HG02973 (cell line): ENCODE data around the gene HCST.
A peak's percentile ranks its signal among the peaks of the same experiment; 100 is the strongest.
"Not testable (repeated sequence)": the region's sequence is repeated elsewhere in the genome, so short reads cannot be mapped to it uniquely, and the experiment has no call there.

ENCODE experiments used
- ATAC-seq: cut with Tn5 transposase; IDR thresholded peaks from one replicate; pipeline ENCODE4 v1.9.1; 2021; ENCODE audit warnings: moderate library complexity; ENCODE audit not compliant: unreplicated experiment

HCST gene

GRCh38 chr19:35901854-35902661 lies at the start of gene HCST:
TSS of gene HCST (plus strand) at chr19:35902529. CDS start at chr19:35902594, 65 bp downstream.
- no peak for ATAC-seq

DNA sequence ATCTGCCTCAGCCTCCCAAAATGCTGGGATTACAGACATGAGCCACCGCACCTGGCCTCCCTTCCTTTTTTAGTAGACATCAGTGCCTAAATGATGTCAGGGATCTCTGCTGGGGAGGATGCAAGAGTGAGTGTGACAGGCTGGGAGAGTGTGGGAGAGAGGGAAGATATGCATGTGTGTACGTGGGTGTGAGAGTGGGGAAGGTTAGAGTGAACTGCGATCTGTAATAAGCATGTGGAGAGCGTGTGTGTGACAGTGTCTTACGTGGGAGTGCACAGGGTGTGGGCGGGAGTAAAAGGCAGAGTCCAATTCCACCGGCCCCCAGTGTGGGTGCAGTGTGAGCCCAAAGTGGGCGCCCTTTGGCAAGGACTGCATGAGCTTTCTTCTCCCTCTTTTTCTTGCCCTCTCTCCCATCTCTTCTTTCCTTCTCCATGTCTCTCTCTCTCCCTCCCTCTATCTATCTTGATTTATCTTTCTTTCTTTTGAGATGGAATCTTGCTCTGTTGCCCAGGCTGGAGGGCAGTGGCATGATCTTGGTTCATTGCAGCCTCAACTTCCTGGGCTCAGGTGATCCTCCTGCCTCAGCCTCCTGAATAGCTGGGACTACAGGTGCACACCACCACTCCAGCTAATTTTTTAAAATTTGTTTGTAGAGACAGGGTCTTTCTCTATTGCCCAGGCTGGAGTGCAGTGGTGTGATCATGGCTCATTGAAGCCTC lies 49.1 kb upstream of the HCST start:
- ATAC-seq = no peak

GRCh38 chr19:35856546-35857149 lies 45.7 kb upstream of the HCST start, which contains the start of gene KIRREL2:
TSS of gene KIRREL2 (plus strand) at chr19:35856911. CDS start at chr19:35857120, 209 bp downstream.
- ATAC-seq = no peak

GRCh38 chr19:35858311-35858710 lies 44.0 kb upstream of the HCST start:
- ATAC-seq = no peak

DNA sequence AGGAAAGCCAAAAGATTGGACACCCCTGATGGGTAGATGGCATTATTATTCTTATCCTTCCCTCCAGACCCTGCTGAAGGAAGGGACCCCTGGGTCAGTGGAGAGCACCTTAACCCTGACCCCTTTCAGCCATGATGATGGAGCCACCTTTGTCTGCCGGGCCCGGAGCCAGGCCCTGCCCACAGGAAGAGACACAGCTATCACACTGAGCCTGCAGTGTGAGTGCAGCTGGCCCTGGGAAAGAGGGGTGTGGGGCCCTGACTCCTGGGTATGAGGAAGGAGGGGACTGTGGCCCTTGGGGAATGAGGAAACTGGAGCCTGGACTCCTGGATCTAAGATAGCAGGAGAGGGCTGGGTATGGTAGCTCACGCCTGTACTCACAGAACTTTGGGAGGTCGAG lies 42.9 kb upstream of the HCST start:
- no peak for ATAC-seq

DNA sequence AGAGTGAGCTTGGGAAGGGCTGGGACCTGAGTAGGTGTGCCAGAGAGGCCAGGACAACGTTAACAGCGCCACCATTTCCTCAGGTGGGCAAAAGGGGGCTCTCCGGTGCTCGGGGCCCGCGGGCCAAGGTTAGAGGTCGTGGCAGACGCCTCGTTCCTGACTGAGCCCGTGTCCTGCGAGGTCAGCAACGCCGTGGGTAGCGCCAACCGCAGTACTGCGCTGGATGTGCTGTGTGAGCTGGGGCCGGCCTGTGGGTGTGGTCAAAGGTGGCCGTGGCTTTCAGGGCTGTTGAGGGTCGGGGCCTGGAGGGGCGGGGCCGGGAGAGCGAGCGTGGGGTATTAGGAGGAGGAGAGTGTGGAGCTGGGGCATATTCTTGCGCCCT lies 41.9 kb upstream of the HCST start:
- no peak for ATAC-seq

DNA sequence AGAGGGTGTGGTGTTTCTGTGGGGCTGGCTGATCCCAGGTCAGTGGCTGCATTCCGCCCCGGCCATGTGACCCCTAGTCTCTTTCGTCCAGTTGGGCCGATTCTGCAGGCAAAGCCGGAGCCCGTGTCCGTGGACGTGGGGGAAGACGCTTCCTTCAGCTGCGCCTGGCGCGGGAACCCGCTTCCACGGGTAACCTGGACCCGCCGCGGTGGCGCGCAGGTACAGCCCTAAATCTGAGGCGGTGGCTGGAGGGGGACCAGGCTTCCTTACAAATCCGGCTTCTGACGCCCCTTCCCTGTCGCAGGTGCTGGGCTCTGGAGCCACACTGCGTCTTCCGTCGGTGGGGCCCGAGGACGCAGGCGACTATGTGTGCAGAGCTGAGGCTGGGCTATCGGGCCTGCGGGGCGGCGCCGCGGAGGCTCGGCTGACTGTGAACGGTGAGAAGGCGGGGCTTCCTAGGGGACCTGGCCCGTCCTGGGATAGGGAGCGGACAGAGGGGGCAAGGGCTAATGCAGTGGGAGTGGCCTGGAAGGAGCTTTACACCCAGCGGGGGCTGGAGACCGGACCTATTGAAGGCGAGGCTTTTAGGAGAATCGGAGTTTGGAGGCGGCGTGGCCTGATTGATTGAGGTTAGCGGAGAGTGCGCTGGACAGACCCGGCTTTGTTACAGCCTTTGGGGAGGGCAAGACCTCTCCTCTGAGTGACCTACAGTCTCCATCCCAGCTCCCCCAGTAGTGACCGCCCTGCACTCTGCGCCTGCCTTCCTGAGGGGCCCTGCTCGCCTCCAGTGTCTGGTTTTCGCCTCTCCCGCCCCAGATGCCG lies 41.3 kb upstream of the HCST start:
- no peak for ATAC-seq

DNA sequence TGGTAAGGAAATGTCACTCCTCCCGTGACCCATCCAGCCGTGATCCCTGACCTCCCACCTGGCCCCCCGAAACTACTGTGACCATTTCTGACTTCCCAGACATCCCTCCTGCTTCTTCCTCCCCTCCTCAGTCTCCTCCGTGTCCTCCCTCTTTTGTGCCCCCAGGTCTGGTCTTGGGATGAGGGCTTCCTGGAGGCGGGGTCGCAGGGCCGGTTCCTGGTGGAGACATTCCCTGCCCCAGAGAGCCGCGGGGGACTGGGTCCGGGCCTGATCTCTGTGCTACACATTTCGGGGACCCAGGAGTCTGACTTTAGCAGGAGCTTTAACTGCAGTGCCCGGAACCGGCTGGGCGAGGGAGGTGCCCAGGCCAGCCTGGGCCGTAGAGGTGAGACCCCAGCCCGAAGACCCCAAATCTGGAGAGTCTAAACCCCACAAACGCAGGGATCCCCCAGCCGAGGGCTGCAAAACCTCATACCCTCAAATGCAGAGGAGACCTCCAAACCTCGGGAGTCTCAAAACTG lies 40.6 kb upstream of the HCST start:
- no peak for ATAC-seq

DNA sequence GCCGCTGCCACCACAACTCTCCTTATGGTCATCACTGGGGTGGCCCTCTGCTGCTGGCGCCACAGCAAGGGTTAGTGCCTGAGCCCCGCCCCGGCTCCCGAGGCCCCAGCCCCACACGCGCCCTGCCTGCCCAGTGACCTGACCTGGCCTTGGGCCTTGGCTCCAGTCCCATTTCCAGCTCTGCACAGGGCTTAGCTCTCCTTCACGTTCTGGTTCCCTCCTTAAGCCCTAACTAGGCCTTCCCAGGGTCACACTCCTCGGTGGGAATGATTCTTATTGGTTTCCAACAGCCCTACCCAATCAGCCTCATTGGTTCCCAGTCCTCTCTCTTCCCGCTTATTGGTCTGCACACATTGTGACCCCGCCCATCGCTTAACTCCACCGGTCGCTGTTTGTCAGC lies 39.8 kb upstream of the HCST start:
- no peak for ATAC-seq

- no peak for ATAC-seq
These were observed 39.3 kb upstream of the HCST start for GRCh38 chr19:35863018-35863417.

DNA sequence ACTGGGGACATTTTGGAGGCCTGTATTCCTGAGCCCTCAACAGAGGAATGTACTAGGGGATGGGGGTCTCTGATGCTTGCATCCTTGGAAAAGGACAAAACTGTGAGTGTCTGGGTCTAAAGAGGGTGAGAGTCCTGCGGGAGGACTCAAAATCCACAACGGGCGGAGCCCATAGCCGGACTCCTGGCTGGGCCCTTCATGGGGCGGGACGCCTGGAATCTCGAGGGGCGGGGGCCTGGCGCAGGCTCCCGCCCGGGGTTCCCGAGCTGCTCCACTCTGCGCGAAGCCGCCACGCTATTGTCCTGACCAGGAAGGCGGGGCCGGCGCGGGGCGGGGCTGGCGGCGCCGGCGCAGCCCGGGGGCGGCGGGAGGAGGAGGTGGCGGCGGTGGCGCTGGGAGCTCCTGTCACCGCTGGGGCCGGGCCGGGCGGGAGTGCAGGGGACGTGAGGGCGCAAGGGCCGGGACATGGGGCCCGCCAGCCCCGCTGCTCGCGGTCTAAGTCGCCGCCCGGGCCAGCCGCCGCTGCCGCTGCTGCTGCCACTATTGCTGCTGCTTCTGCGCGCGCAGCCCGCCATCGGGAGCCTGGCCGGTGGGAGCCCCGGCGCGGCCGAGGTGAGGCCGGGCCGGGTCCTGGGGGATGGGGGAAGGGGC lies 34.0 kb upstream of the HCST start, which contains the start of gene APLP1:
TSS of gene APLP1 (plus strand) at position 403 of the 651 bp plus-strand sequence. CDS start at position 466, 63 bp downstream.
- ATAC-seq = peak; percentile 39

DNA sequence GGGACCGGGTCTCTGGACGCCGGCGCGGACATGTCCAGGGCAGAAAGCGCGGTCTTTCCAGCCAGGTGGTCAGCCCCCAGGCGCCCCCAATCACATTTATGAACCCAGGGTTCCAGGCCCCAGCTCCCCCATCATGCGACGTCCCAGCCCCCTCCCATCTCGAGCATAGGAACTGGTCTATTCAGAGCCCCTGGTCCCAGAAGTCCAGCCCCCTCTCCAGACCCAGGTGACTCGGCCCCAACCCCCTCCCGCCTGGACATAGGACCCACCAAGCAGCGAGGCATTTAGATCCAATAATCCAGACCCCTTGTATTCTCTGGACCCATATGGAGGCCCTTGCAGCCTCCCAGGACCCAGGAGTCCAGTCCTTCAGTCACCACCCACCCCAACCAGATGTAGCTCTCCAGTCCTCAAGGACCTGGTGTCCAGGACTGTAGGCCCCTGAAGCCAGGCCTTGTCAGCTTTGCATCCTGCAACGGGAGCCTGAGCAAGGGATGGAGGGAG lies 33.5 kb upstream of the HCST start:
- ATAC-seq = no peak

- no peak for ATAC-seq
These were observed 32.8 kb upstream of the HCST start for GRCh38 chr19:35869327-35870123.

GRCh38 chr19:35870124-35870736 lies 32.1 kb upstream of the HCST start:
- ATAC-seq = not testable (repeated sequence)

- no peak for ATAC-seq
These were observed 31.5 kb upstream of the HCST start for GRCh38 chr19:35870798-35871197.

- ATAC-seq = no peak
These were observed 30.7 kb upstream of the HCST start for GRCh38 chr19:35871611-35872010.

DNA sequence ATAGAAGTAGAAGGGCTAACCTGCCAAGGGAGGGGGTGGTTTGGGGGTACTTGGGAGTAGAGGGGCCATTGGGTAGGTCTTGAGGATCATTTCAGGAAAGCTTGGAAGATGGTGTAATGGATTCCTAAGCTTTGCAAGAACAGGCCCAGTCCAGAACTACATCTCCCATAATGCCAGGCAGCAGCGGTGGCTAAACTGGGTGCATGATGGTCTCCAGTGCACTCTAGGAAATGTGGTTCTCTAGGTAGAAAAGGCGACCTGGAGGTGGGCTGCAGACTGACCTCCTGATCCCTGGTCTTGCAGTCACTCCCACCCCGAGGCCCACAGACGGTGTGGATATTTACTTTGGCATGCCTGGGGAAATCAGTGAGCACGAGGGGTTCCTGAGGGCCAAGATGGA lies 30.1 kb upstream of the HCST start:
- no peak for ATAC-seq

- no peak for ATAC-seq
These were observed 27.9 kb upstream of the HCST start for GRCh38 chr19:35874392-35874930.
